PFSK-1 (cell line): Measurements from ENCODE around the gene FUOM.

Experiments
- POLR2AphosphoS5 ChIP-seq: IDR thresholded peaks from 2 replicates; pipeline ENCODE4 v1.6.1; 2012; ENCODE audit warnings: low read depth, mild to moderate bottlenecking, control low read depth, low read length, moderate library complexity
- REST ChIP-seq, 2 experiments: IDR thresholded peaks; 2 replicates each; pipeline versions ENCODE4 v1.6.1 to v1.8.0; 2011 to 2012; ENCODE audit warnings: low read depth in 2 of 2, low read length in 2 of 2, control low read depth in 1 of 2, inconsistent platforms in 1 of 2, mild to moderate bottlenecking in 1 of 2, moderate library complexity in 1 of 2; ENCODE audit not compliant: insufficient read depth in 1 of 2
- TAF1 ChIP-seq: IDR thresholded peaks from 2 replicates; pipeline ENCODE4 v1.6.1; 2012; ENCODE audit warnings: low read length, control low read depth, borderline replicate concordance; ENCODE audit not compliant: insufficient read depth

DNA sequence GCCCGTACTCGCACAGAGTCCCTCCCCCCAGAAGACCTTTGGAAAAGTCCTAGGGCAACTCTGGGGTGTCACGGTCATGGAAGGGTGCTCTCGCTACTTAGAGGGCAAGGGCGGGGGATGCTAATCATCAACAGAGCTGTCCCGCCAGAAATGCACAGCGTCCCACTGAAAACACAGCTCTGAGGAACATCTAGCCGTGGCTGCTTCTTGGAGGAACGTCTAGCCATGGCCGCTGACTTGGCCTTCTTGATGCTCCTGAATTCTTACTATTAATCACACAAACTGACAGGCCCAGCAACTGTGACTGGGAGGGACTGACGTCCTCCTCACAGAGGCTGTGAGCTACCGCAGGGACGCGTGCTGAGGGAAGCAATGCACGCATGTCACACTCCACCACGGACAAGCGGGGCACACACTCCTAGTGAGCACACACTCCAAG lies 50.9 kb downstream of the FUOM start:
- TF ChIP-seq TAF1, result no peak
- no peak for TF ChIP-seq REST (IDR thresholded peaks at IDR 0.05; ENCODE audit: insufficient read depth in 1 of 2, low read depth in 2 of 2, low read length in 2 of 2)
- TF ChIP-seq POLR2AphosphoS5, result no peak
